ENCODE results near the gene ASPG.
A peak's percentile ranks its signal among the peaks of the same experiment; 100 is the strongest.

ASPG gene

GRCh38 chr14:104129556-104129955 lies 44.1 kb downstream of the ASPG start:
- H3K27me3 ChIP-seq (ENCODE audit: low read depth, low read length) = no peaks in the 10 kb centered on the region
- no peak overlapping the region for H3K4me3 ChIP-seq (ENCODE audit: low read depth in 1 of 2, low read length in 2 of 2)
- H3K36me3 ChIP-seq (ENCODE audit: control insufficient read depth in 1 of 2, insufficient read depth in 2 of 2, low read length in 2 of 2) = no peaks in the 10 kb centered on the region
- H3K27ac ChIP-seq (ENCODE audit: low read length) = no peak overlapping the region
- H3K4me1 ChIP-seq (ENCODE audit: control insufficient read depth in 1 of 2, insufficient read depth in 2 of 2, low read length in 2 of 2) = no peaks in the 10 kb centered on the region
- H3K9me3 ChIP-seq (ENCODE audit: control insufficient read depth in 1 of 2, low read length in 2 of 2) = peaks cover 11 to 30% of the 10 kb centered on the region in 2 donors

- Histone ChIP-seq H3K27me3 (ENCODE audit: low read depth, low read length) (peaks cover 12% of the 10 kb centered on the region), H3K36me3 (ENCODE audit: control insufficient read depth in 1 of 2, insufficient read depth in 2 of 2, low read length in 2 of 2) (no peaks in the 10 kb centered on the region), H3K4me3 (ENCODE audit: low read depth in 1 of 2, low read length in 2 of 2) (no peak overlapping the region), H3K4me1 (ENCODE audit: control insufficient read depth in 1 of 2, insufficient read depth in 2 of 2, low read length in 2 of 2) (peaks cover 0 to 14% of the 10 kb centered on the region in 2 donors), H3K27ac (ENCODE audit: low read length) (no peak overlapping the region), H3K9me3 (ENCODE audit: control insufficient read depth in 1 of 2, low read length in 2 of 2) (peaks cover 11 to 21% of the 10 kb centered on the region in 2 donors)
Measured at GRCh38 chr14:104130974-104131651, 45.6 kb downstream of the ASPG start.

- peaks cover 0 to 23% of the 10 kb centered on the region in 2 donors for H3K4me1 ChIP-seq (ENCODE audit: control insufficient read depth in 1 of 2, insufficient read depth in 2 of 2, low read length in 2 of 2)
- no peak overlapping the region for H3K4me3 ChIP-seq (ENCODE audit: low read depth in 1 of 2, low read length in 2 of 2)
- peaks cover 11 to 19% of the 10 kb centered on the region in 2 donors for H3K9me3 ChIP-seq (ENCODE audit: control insufficient read depth in 1 of 2, low read length in 2 of 2)
- peaks cover 20% of the 10 kb centered on the region for H3K27me3 ChIP-seq (ENCODE audit: low read depth, low read length)
- no peaks in the 10 kb centered on the region for H3K36me3 ChIP-seq (ENCODE audit: control insufficient read depth in 1 of 2, insufficient read depth in 2 of 2, low read length in 2 of 2)
- no peak overlapping the region for H3K27ac ChIP-seq (ENCODE audit: low read length)
Measured at GRCh38 chr14:104131968-104132732, 46.6 kb downstream of the ASPG start.

GRCh38 chr14:104132981-104133380 lies 47.5 kb downstream of the ASPG start:
- Histone ChIP-seq H3K4me1 (ENCODE audit: control insufficient read depth in 1 of 2, insufficient read depth in 2 of 2, low read length in 2 of 2) (peaks cover 0 to 31% of the 10 kb centered on the region in 2 donors), H3K36me3 (ENCODE audit: control insufficient read depth in 1 of 2, insufficient read depth in 2 of 2, low read length in 2 of 2) (no peaks in the 10 kb centered on the region), H3K4me3 (ENCODE audit: low read depth in 1 of 2, low read length in 2 of 2) (no peak overlapping the region), H3K9me3 (ENCODE audit: control insufficient read depth in 1 of 2, low read length in 2 of 2) (peaks cover 11 to 19% of the 10 kb centered on the region in 2 donors), H3K27ac (ENCODE audit: low read length) (no peak overlapping the region), H3K27me3 (ENCODE audit: low read depth, low read length) (peaks cover 23% of the 10 kb centered on the region)

GRCh38 chr14:104133496-104133895 lies 48.0 kb downstream of the ASPG start:
- H3K27ac ChIP-seq (ENCODE audit: low read length) = no peak overlapping the region
- H3K27me3 ChIP-seq (ENCODE audit: low read depth, low read length) = peaks cover 23% of the 10 kb centered on the region
- peaks cover 11 to 19% of the 10 kb centered on the region in 2 donors for H3K9me3 ChIP-seq (ENCODE audit: control insufficient read depth in 1 of 2, low read length in 2 of 2)
- no peaks in the 10 kb centered on the region for H3K36me3 ChIP-seq (ENCODE audit: control insufficient read depth in 1 of 2, insufficient read depth in 2 of 2, low read length in 2 of 2)
- no peak overlapping the region for H3K4me3 ChIP-seq (ENCODE audit: low read depth in 1 of 2, low read length in 2 of 2)
- H3K4me1 ChIP-seq (ENCODE audit: control insufficient read depth in 1 of 2, insufficient read depth in 2 of 2, low read length in 2 of 2) = peaks cover 0 to 35% of the 10 kb centered on the region in 2 donors

GRCh38 chr14:104134061-104134965 lies 48.8 kb downstream of the ASPG start:
- no peak overlapping the region for H3K27ac ChIP-seq (ENCODE audit: low read length)
- H3K9me3 ChIP-seq (ENCODE audit: control insufficient read depth in 1 of 2, low read length in 2 of 2) = peaks cover 9 to 14% of the 10 kb centered on the region in 2 donors
- H3K4me3 ChIP-seq (ENCODE audit: low read depth in 1 of 2, low read length in 2 of 2) = no peak overlapping the region
- peaks cover 0 to 41% of the 10 kb centered on the region in 2 donors for H3K4me1 ChIP-seq (ENCODE audit: control insufficient read depth in 1 of 2, insufficient read depth in 2 of 2, low read length in 2 of 2)
- no peaks in the 10 kb centered on the region for H3K36me3 ChIP-seq (ENCODE audit: control insufficient read depth in 1 of 2, insufficient read depth in 2 of 2, low read length in 2 of 2)
- peaks cover 26% of the 10 kb centered on the region for H3K27me3 ChIP-seq (ENCODE audit: low read depth, low read length)

GRCh38 chr14:104135121-104135903 lies 49.8 kb downstream of the ASPG start:
- peaks cover 28% of the 10 kb centered on the region for H3K27me3 ChIP-seq (ENCODE audit: low read depth, low read length)
- H3K4me3 ChIP-seq (ENCODE audit: low read depth in 1 of 2, low read length in 2 of 2) = peak overlapping the region in 1 of 2 donors; percentile 28
- H3K4me1 ChIP-seq (ENCODE audit: control insufficient read depth in 1 of 2, insufficient read depth in 2 of 2, low read length in 2 of 2) = peaks cover 0 to 41% of the 10 kb centered on the region in 2 donors
- H3K36me3 ChIP-seq (ENCODE audit: control insufficient read depth in 1 of 2, insufficient read depth in 2 of 2, low read length in 2 of 2) = no peaks in the 10 kb centered on the region
- H3K27ac ChIP-seq (ENCODE audit: low read length) = no peak overlapping the region
- peaks cover 0 to 4% of the 10 kb centered on the region in 2 donors for H3K9me3 ChIP-seq (ENCODE audit: control insufficient read depth in 1 of 2, low read length in 2 of 2)

GRCh38 chr14:104135904-104136471 lies 50.5 kb downstream of the ASPG start:
- Histone ChIP-seq H3K9me3 (ENCODE audit: control insufficient read depth in 1 of 2, low read length in 2 of 2) (no peaks in the 10 kb centered on the region), H3K36me3 (ENCODE audit: control insufficient read depth in 1 of 2, insufficient read depth in 2 of 2, low read length in 2 of 2) (no peaks in the 10 kb centered on the region), H3K27me3 (ENCODE audit: low read depth, low read length) (peaks cover 28% of the 10 kb centered on the region), H3K4me3 (ENCODE audit: low read depth in 1 of 2, low read length in 2 of 2) (peak overlapping the region in 1 of 2 donors; percentile 75), H3K27ac (ENCODE audit: low read length) (no peak overlapping the region), H3K4me1 (ENCODE audit: control insufficient read depth in 1 of 2, insufficient read depth in 2 of 2, low read length in 2 of 2) (peaks cover 0 to 41% of the 10 kb centered on the region in 2 donors)

- Histone ChIP-seq H3K4me3 (ENCODE audit: low read depth in 1 of 2, low read length in 2 of 2) (peak overlapping the region in 1 of 2 donors; percentile 75), H3K9me3 (ENCODE audit: control insufficient read depth in 1 of 2, low read length in 2 of 2) (no peaks in the 10 kb centered on the region), H3K4me1 (ENCODE audit: control insufficient read depth in 1 of 2, insufficient read depth in 2 of 2, low read length in 2 of 2) (peaks cover 0 to 41% of the 10 kb centered on the region in 2 donors), H3K27me3 (ENCODE audit: low read depth, low read length) (peaks cover 28% of the 10 kb centered on the region), H3K36me3 (ENCODE audit: control insufficient read depth in 1 of 2, insufficient read depth in 2 of 2, low read length in 2 of 2) (no peaks in the 10 kb centered on the region), H3K27ac (ENCODE audit: low read length) (no peak overlapping the region)
Measured at GRCh38 chr14:104136472-104137296, 51.2 kb downstream of the ASPG start.
